ENCODE results near the gene MSH2. TPM values are rescaled to one million over a fixed set of nuclear protein-coding genes. Genes with fewer than 3 reads are reported as not detected.
"Not testable (repeated sequence)": the region's sequence is repeated elsewhere in the genome, so short reads cannot be mapped to it uniquely, and the experiment has no call there.

Gene MSH2
- total RNA-seq, 1 donor from 2014 or later = 81.9 TPM

DNA sequence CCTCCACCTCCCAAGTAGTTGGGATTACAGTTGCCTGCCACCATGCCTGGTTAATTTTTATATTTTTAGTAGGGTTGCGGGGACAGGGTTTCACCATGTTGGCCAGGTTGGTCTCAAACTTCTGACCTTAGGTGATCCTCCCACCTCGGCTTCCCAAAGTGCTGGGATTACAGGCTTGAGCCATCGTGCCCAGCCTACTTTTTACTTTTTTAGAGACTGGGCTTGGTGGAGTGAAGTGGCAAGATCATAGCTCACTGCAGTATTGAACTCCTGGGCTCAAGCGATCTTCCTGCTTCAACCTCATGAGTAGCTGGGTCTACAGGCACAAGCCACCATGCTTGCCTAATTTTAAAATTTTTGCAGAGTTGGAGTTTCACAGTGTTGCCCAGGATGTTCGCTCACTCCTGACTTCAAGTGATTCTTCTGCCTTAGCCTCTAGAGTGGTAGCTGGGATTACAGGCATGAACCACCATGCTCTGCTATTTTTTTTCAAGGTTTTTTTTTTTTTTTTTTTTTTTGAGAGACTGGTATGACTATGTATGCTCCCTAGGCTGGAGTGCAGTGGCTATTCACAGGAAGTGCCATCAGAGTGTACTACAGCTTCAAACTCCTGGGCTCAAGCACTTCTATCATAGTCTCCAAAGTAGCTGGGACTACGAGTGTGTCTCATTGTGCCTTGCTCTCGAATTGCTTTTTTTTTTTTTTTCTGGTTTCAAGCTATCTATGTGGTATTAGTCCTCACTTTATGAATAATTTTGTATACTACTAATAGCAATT lies 11.9 kb downstream of the MSH2 start:
- peaks cover 9% of the 10 kb centered on the region for H3K36me3 Mint-ChIP-seq (ENCODE audit: low read depth)
- no peaks in the 10 kb centered on the region for H3K4me1 Mint-ChIP-seq
- no peak overlapping the region for H3K27ac Mint-ChIP-seq (ENCODE audit: unreplicated experiment)
- H3K4me3 Mint-ChIP-seq = no peak overlapping the region
- H3K27me3 Mint-ChIP-seq (ENCODE audit: low read depth) = no peaks in the 10 kb centered on the region
- no peak for TF ChIP-seq CTCF (conservative IDR thresholded peaks at IDR 0.05)
- H3K9me3 Mint-ChIP-seq = no peaks in the 10 kb centered on the region
- no peak for DNase-seq (ENCODE audit: low read depth, low spot score)

DNA sequence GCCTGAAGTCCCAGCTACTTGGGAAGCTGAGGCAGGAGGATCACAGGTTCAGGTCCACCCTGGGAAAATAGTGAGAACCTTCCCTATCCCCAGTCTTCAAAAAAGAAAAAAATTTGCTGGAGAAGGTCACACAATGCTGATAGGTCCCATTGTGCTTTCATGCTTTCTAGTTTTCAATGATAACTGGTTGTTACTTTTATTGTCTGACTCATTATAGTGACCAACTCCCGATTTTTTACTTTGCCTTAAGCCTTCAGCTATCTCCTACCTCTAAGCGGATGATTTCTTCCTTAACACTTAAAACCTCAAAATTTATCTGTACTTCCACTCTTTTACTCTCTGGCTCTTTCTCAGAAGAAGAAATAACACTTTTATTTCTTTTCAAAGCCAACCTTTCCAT lies 17.3 kb downstream of the MSH2 start:
- Mint-ChIP-seq H3K4me3 (no peak overlapping the region), H3K4me1 (no peaks in the 10 kb centered on the region), H3K27ac (ENCODE audit: unreplicated experiment) (no peak overlapping the region), H3K27me3 (ENCODE audit: low read depth) (no peaks in the 10 kb centered on the region), H3K36me3 (ENCODE audit: low read depth) (peaks cover 13% of the 10 kb centered on the region), H3K9me3 (no peaks in the 10 kb centered on the region)
- no peak for DNase-seq (ENCODE audit: low read depth, low spot score)
- TF ChIP-seq CTCF (conservative IDR thresholded peaks at IDR 0.05) = no peak

DNA sequence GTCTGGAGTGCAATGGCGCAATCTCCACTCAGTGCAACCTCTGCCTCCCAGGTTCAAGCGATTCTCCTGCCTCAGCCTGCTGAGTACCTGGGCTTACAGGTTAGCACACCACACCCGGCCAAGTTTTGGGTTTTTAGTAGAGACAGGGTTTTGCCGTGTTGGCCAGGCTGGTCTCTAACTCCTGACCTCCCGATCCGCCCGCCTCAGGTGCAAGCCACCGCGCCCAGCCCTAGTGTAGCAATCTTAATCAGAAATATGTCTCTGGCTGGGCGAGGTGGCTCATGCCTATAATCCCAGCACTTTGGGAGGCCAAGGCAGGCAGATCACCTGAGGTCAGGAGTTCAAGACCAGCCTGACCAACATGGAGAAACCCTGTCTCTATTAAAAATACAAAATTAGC lies 17.7 kb downstream of the MSH2 start:
- not testable (repeated sequence) for DNase-seq (ENCODE audit: low read depth, low spot score); H3K9me3 Mint-ChIP-seq; H3K4me3 Mint-ChIP-seq; H3K4me1 Mint-ChIP-seq; H3K27me3 Mint-ChIP-seq (ENCODE audit: low read depth); H3K27ac Mint-ChIP-seq (ENCODE audit: unreplicated experiment)
- peaks cover 15% of the 10 kb centered on the region for H3K36me3 Mint-ChIP-seq (ENCODE audit: low read depth)

- no peak overlapping the region for H3K4me3 Mint-ChIP-seq
- H3K36me3 Mint-ChIP-seq (ENCODE audit: low read depth) = peaks cover 15% of the 10 kb centered on the region
- no peak for TF ChIP-seq CTCF (conservative IDR thresholded peaks at IDR 0.05)
- H3K27me3 Mint-ChIP-seq (ENCODE audit: low read depth) = no peaks in the 10 kb centered on the region
- H3K9me3 Mint-ChIP-seq = no peaks in the 10 kb centered on the region
- DNase-seq (ENCODE audit: low read depth, low spot score) = no peak
- H3K27ac Mint-ChIP-seq (ENCODE audit: unreplicated experiment) = no peak overlapping the region
- no peaks in the 10 kb centered on the region for H3K4me1 Mint-ChIP-seq
Measured at GRCh38 chr2:47422016-47422415, 19.1 kb downstream of the MSH2 start.

- no peaks in the 10 kb centered on the region for H3K4me1 Mint-ChIP-seq
- peaks cover 17% of the 10 kb centered on the region for H3K36me3 Mint-ChIP-seq (ENCODE audit: low read depth)
- no peak overlapping the region for H3K27ac Mint-ChIP-seq (ENCODE audit: unreplicated experiment)
- no peaks in the 10 kb centered on the region for H3K27me3 Mint-ChIP-seq (ENCODE audit: low read depth)
- DNase-seq (ENCODE audit: low read depth, low spot score) = no peak
- H3K9me3 Mint-ChIP-seq = no peaks in the 10 kb centered on the region
- no peak overlapping the region for H3K4me3 Mint-ChIP-seq
- TF ChIP-seq CTCF (conservative IDR thresholded peaks at IDR 0.05) = no peak
Measured at GRCh38 chr2:47422560-47422959, 19.6 kb downstream of the MSH2 start.

GRCh38 chr2:47426786-47427185 lies 23.8 kb downstream of the MSH2 start:
- H3K4me1 Mint-ChIP-seq = no peaks in the 10 kb centered on the region
- peaks cover 30% of the 10 kb centered on the region for H3K36me3 Mint-ChIP-seq (ENCODE audit: low read depth)
- H3K9me3 Mint-ChIP-seq = no peaks in the 10 kb centered on the region
- H3K4me3 Mint-ChIP-seq = no peak overlapping the region
- H3K27ac Mint-ChIP-seq (ENCODE audit: unreplicated experiment) = no peak overlapping the region
- no peak for TF ChIP-seq CTCF (conservative IDR thresholded peaks at IDR 0.05)
- DNase-seq (ENCODE audit: low read depth, low spot score) = no peak
- H3K27me3 Mint-ChIP-seq (ENCODE audit: low read depth) = no peaks in the 10 kb centered on the region

Measured in neural crest cell (in vitro differentiated cells).